Caco-2 (cell line): ENCODE data around the gene FLT4. TPM values are rescaled to one million over a fixed set of nuclear protein-coding genes. Genes with fewer than 3 reads are reported as not detected.

Experiments used
- BruUV-seq: library from RNA; stranded (reverse); fragments of 400-500 nt; replicated peaks from 2 replicates; lab custom pipeline; 2021; lab: Mats Ljungman, UMichigan
- CTCF ChIA-PET: fragments of 300-600 bp; sonication (Branson Sonifier 250); formaldehyde crosslinking; loops from one replicate; lab custom pipeline; 2022; ENCODE audit warnings: antibody characterized with exemption; lab: Charles Lee
- POLR2A ChIA-PET: fragments of 300-600 bp; sonication (Branson Sonifier 250); formaldehyde crosslinking; loops from one replicate; lab custom pipeline; 2022; ENCODE audit warnings: antibody characterized with exemption; lab: Charles Lee
- DNase-seq, 2 experiments: peaks; one replicate each; pipeline versions ENCODE4 v3.0.0 to v3.0.0-alpha.2; 2020 to 2022
- H3K27me3 ChIP-seq: replicated peaks from 2 replicates; pipeline ENCODE4 v1.6.0; 2011; ENCODE audit warnings: low read length; ENCODE audit not compliant: control insufficient read depth, insufficient read depth
- H3K36me3 ChIP-seq: 2 replicates; pipeline ENCODE4 v1.5.1; 2011; ENCODE audit warnings: low read length; ENCODE audit not compliant: control insufficient read depth, insufficient read depth
- H3K4me1 ChIP-seq: fragments of 250-450 bp; sonication (Bioruptor Pico); 2 replicates; pipeline ENCODE4 v1.5.1; 2020; ENCODE audit warnings: mild to moderate bottlenecking
- H3K4me3 ChIP-seq: 2 replicates; pipeline ENCODE4 v1.5.1; 2011; ENCODE audit warnings: low read depth, mild to moderate bottlenecking, control low read depth, low read length
- H3K9me3 ChIP-seq: fragments of 250-450 bp; sonication (Bioruptor Pico); 2 replicates; pipeline ENCODE4 v1.5.1; 2020; ENCODE audit warnings: mild to moderate bottlenecking, moderate library complexity
- H3K27ac Mint-ChIP-seq: one replicate; pipeline ENCODE4 v1.8.0; 2022; ENCODE audit warnings: mixed read lengths; ENCODE audit not compliant: unreplicated experiment
- H3K27me3 Mint-ChIP-seq: one replicate; pipeline ENCODE4 v1.8.0; 2022; ENCODE audit warnings: mixed read lengths; ENCODE audit not compliant: insufficient read depth, unreplicated experiment
- H3K36me3 Mint-ChIP-seq: one replicate; pipeline ENCODE4 v1.8.0; 2022; ENCODE audit warnings: mild to moderate bottlenecking, mixed read lengths; ENCODE audit not compliant: insufficient read depth, unreplicated experiment
- H3K4me1 Mint-ChIP-seq: one replicate; pipeline ENCODE4 v1.8.0; 2022; ENCODE audit warnings: low read depth, mixed read lengths; ENCODE audit not compliant: unreplicated experiment
- H3K4me3 Mint-ChIP-seq: one replicate; pipeline ENCODE4 v1.8.0; 2022; ENCODE audit warnings: mild to moderate bottlenecking, moderate library complexity, mixed read lengths; ENCODE audit not compliant: unreplicated experiment
- H3K9me3 Mint-ChIP-seq: one replicate; pipeline ENCODE4 v1.8.0; 2022; ENCODE audit warnings: mixed read lengths; ENCODE audit not compliant: unreplicated experiment
- intact Hi-C: fragments of 100-400 bp; cut with micrococcal nuclease; formaldehyde crosslinking; loops from one replicate; pipeline ENCODE4 v1.10.0; 2022; ENCODE audit not compliant: unreplicated experiment
- total RNA-seq: library from RNA; stranded (reverse); gene quantifications from 2 replicates; pipeline ENCODE4 v1.2.3, GENCODE V29; 2022
- TF ChIP-seq, protein P1 (sequence below), 2 experiments: fragments of 200-600 bp in 1 of 2; IDR thresholded peaks; 1 replicate in 1 of 2; 2 replicates in 1 of 2; pipeline versions ENCODE4 v1.5.1 to v1.8.0; 2011 to 2022; ENCODE audit warnings: antibody characterized with exemption in 1 of 2, control low read depth in 1 of 2, inconsistent platforms in 1 of 2, low read depth in 1 of 2, low read length in 1 of 2, mild to moderate bottlenecking in 1 of 2, moderate library complexity in 1 of 2; ENCODE audit not compliant: insufficient read depth in 1 of 2, severe bottlenecking in 1 of 2, unreplicated experiment in 1 of 2

FLT4 gene
- total RNA-seq, 1 experiment from 2014 or later, result not detected

DNA sequence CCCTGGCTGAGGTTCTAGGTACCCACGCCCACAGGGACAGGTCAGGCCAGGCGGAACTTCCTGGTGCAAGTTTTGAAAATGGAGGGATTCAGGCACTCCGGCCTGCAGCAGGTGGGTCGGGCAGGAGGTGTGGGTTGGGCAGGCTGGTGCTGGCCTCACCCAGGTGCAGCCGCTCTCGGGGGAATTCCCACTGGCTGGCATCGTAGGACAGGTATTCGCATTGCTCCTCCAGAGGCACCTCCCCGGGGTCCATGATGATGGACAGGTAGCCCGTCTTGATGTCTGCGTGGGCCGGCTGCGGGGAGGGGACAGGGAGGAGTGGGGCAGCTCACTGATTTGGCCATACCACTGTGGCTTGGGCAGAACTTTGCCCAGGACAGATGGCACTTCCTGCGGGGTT is 29.4 kb downstream of the FLT4 start:
- no TSS peak for BruUV-seq

DNA sequence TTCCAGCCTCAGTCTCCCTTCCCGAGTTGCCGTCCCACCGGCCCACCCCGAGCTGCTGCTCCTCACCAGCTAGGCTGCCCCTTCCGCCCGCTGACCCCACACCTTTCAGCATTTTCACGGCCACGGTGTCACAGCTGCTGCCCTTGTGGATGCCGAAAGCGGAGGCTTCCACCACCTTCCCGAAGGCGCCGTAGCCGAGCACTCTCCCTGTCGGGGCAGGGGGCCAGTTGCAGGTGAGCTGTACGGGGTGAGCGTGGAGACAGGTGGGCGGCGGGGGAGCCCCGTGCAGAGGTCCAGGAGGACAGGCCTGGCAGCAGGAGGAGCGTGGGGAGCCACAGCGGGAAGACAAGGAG is 29.9 kb downstream of the FLT4 start:
- H3K4me3 Mint-ChIP-seq, result no peak overlapping the region
- Histone ChIP-seq H3K4me3 (no peak overlapping the region), H3K27me3 (no peaks in the 10 kb centered on the region), H3K4me1 (no peaks in the 10 kb centered on the region), H3K36me3 (no peaks in the 10 kb centered on the region), H3K9me3 (no peaks in the 10 kb centered on the region)
- ChIA-PET POLR2A (no interaction called here), CTCF (interaction anchor here (1.1 kb wide), 1 partner anchor 13 kb away, joined by 3 read pairs; no protein-coding TSS in a partner anchor)
- H3K4me1 Mint-ChIP-seq, result no peaks in the 10 kb centered on the region
- intact Hi-C loops, result no loop called here
- TF ChIP-seq, protein P1, sequence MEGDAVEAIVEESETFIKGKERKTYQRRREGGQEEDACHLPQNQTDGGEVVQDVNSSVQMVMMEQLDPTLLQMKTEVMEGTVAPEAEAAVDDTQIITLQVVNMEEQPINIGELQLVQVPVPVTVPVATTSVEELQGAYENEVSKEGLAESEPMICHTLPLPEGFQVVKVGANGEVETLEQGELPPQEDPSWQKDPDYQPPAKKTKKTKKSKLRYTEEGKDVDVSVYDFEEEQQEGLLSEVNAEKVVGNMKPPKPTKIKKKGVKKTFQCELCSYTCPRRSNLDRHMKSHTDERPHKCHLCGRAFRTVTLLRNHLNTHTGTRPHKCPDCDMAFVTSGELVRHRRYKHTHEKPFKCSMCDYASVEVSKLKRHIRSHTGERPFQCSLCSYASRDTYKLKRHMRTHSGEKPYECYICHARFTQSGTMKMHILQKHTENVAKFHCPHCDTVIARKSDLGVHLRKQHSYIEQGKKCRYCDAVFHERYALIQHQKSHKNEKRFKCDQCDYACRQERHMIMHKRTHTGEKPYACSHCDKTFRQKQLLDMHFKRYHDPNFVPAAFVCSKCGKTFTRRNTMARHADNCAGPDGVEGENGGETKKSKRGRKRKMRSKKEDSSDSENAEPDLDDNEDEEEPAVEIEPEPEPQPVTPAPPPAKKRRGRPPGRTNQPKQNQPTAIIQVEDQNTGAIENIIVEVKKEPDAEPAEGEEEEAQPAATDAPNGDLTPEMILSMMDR (IDR thresholded peaks at IDR 0.05; ENCODE audit: insufficient read depth in 1 of 2, low read depth in 1 of 2, low read length in 1 of 2, severe bottlenecking in 1 of 2, unreplicated experiment in 1 of 2), result no peak
- no peaks in the 10 kb centered on the region for H3K36me3 Mint-ChIP-seq
- H3K9me3 Mint-ChIP-seq, result no peaks in the 10 kb centered on the region
- no peak for DNase-seq
- no TSS peak for BruUV-seq
- no peak overlapping the region for H3K27ac Mint-ChIP-seq
- peaks cover 8% of the 10 kb centered on the region for H3K27me3 Mint-ChIP-seq

More for the DNA sequence above, 29.4 kb downstream of the FLT4 start:
- TF ChIP-seq, protein P1 (IDR thresholded peaks at IDR 0.05; ENCODE audit: insufficient read depth in 1 of 2, low read depth in 1 of 2, low read length in 1 of 2, severe bottlenecking in 1 of 2, unreplicated experiment in 1 of 2), result no peak
- no peak for DNase-seq
- H3K9me3 ChIP-seq, result no peaks in the 10 kb centered on the region
- H3K27me3 ChIP-seq, result no peaks in the 10 kb centered on the region
- H3K27me3 Mint-ChIP-seq, result peaks cover 8% of the 10 kb centered on the region
- H3K4me3 ChIP-seq, result no peak overlapping the region
- no peak overlapping the region for H3K27ac Mint-ChIP-seq
- H3K36me3 Mint-ChIP-seq, result no peaks in the 10 kb centered on the region
- POLR2A ChIA-PET, result no interaction called here
- H3K36me3 ChIP-seq, result no peaks in the 10 kb centered on the region
- H3K9me3 Mint-ChIP-seq, result no peaks in the 10 kb centered on the region
- H3K4me1 ChIP-seq, result no peaks in the 10 kb centered on the region
- intact Hi-C loops, result no loop called here
- CTCF ChIA-PET, result interaction anchor here (1.1 kb wide), 1 partner anchor 14 kb away, joined by 3 read pairs; no protein-coding TSS in a partner anchor
- no peaks in the 10 kb centered on the region for H3K4me1 Mint-ChIP-seq
- no peak overlapping the region for H3K4me3 Mint-ChIP-seq

DNA sequence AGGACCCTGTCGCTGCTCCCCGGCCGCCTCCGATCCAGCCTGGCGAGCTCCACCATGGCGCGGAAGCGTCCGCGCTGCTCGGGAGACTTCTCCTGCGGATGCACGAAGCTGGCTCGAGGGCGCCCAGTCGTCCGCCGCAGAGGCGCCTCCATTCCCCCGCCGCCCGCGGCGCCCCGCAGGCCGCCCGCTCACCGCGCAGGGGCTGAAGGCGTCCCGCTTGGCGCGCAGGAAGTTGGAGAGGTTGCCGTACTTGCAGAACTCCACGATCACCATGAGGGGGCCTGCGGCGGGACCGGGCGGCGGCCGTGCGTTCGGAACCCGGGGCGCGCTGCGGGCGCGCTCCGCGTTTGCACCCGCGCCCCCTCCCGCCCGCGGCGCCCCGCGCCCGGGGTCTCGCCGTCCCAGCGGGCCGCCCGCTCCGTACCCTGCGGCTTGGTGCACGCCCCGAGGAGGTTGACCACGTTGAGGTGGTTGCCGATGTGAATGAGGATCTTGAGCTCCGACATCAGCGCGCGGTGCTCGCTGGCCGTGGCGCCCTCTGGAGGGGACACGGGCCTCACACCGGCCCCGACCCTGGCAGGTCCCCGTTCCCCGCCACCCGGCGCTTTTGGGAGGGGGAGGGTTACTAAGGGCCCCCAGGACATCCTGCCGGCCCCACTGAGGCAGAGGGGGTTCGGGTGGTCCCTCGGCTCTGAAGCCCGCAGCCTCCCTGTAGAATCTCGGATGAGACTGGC is 30.4 kb downstream of the FLT4 start:
- H3K4me3 Mint-ChIP-seq, result no peak overlapping the region
- CTCF ChIA-PET, result interaction anchor here (1.1 kb wide), 1 partner anchor 13 kb away, joined by 3 read pairs; no protein-coding TSS in a partner anchor

More for the DNA sequence above, 30.4 kb downstream of the FLT4 start:
- H3K27me3 Mint-ChIP-seq, result peaks cover 11% of the 10 kb centered on the region
- Histone ChIP-seq H3K36me3 (no peaks in the 10 kb centered on the region), H3K9me3 (no peaks in the 10 kb centered on the region), H3K4me3 (no peak overlapping the region), H3K4me1 (no peaks in the 10 kb centered on the region), H3K27me3 (no peaks in the 10 kb centered on the region)
- POLR2A ChIA-PET, result no interaction called here
- no TSS peak for BruUV-seq
- no peak for DNase-seq
- no peaks in the 10 kb centered on the region for H3K9me3 Mint-ChIP-seq
- no peaks in the 10 kb centered on the region for H3K36me3 Mint-ChIP-seq
- H3K27ac Mint-ChIP-seq, result no peak overlapping the region
- TF ChIP-seq, protein P1 (IDR thresholded peaks at IDR 0.05; ENCODE audit: insufficient read depth in 1 of 2, low read depth in 1 of 2, low read length in 1 of 2, severe bottlenecking in 1 of 2, unreplicated experiment in 1 of 2), result no peak
- no peaks in the 10 kb centered on the region for H3K4me1 Mint-ChIP-seq
- intact Hi-C loops, result no loop called here
